Stimulated activated CD8-positive, alpha-beta memory T cell treated with anti-CD3 and anti-CD28 coated beads, Interleukin-15, amount 100 ng/mL, for 48 hours (primary cell): ENCODE measurements around the gene GRSF1.
"Not testable (repeated sequence)": the region's sequence is repeated elsewhere in the genome, so short reads cannot be mapped to it uniquely, and the experiment has no call there.

ENCODE experiments used
- DNase-seq, 2 donors: peaks; one replicate each; pipeline ENCODE4 v3.0.0-alpha.2; 2020; ENCODE audit warnings: low read depth in 2 of 2

Gene GRSF1

GRCh38 chr4:70836081-70836480, 3.6 kb downstream of the GRSF1 start:
- DNase-seq = no peak

- DNase-seq = no peak
Measured at GRCh38 chr4:70833675-70834074, 6.0 kb downstream of the GRSF1 start.

- DNase-seq = no peak
Measured at GRCh38 chr4:70831293-70831692, 8.4 kb downstream of the GRSF1 start.

DNA sequence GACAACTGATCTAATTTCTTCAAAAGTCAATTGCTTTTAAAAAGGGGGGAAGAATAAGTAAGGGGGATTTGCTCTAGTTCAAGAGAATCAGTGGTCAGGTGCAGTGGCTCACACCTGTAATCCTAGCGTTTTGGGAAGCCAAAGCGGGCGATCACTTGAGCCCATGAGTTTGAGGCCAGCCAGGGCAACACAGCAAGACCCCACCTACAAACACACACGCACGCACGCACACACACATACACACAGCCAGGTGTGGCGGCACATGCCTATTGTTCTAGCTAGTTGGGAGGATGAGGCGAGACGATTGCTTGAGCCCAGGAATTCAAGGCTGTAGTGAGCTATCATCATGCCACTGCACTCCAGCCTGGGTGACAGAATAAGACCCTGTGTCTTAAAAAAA, 9.6 kb downstream of the GRSF1 start:
- DNase-seq = no peak

DNA sequence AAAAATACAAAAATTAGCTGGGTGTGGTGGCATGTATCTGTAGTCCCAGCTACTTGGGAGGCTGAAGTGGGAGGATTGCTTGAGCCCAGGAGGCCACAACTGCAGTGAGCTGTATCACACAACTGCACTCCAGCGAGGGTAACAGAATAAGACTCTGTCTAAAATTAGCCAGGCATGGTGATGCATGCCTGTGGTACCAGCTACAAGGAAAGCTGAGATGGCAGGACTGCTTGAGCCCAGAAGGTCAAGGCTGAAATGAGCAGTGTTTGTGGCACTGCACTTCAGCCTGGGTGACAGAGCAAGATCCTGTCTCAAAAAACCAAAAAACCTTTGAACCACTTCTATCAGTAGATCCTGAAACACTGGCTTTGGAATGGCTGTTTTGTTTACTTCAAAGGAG, 10.2 kb downstream of the GRSF1 start:
- DNase-seq = no peak

- DNase-seq = no peak
Measured at GRCh38 chr4:70829015-70829414, 10.7 kb downstream of the GRSF1 start.

GRCh38 chr4:70818921-70819320, 20.8 kb downstream of the GRSF1 start:
- no peak for DNase-seq

DNA sequence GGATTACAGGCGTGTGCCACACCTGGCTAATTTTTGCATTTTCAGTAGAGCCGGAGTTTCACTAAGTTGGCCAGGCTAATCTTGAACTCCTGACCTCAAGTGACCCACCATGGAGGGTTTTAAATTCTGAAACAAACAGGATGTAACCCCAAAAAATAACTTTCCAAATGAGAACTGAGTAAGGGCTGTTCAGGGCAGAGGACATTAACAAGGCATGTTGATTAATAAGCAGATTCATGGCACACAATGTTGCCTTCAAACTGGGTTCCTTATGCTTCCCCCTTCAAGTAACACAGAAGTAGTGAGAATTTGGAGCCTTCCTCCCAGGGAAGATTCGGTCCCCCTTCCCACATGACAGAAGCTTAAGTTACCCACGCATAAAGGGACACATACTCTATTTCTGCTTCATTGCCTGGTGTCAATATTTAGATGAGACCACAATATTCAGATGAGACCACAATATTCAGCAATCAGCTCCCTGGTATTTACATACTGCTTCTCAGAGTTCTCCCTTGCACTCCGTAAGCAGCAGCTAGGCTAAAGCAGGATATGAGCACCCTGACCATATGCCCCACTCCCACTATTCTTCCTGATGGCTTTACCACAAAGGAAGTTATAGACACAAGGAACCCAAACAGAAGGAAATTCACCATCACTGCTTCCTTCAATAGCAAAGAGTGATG, 21.4 kb downstream of the GRSF1 start:
- no peak for DNase-seq

GRCh38 chr4:70816894-70817293, 22.8 kb downstream of the GRSF1 start:
- no peak for DNase-seq

DNA sequence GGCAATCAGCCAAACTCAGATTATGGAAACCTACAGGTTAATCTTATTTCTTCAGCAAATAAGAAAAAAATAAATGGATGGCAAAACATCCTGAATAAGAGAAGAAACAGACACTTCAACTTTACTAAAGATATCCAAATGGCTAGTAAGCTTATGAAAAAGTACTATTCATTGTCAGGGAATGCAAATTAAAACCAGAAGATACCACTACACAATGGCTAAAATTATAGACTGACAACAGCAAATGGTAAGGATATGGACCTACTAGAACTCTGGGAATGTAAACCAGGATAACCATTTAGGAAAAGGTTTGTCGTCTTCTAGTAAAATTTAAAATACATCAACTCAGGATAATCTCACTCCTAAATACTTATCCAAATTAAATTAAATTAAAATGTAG, 24.3 kb downstream of the GRSF1 start:
- DNase-seq = no peak

- DNase-seq = no peak
Measured at GRCh38 chr4:70808151-70808550, 31.5 kb downstream of the GRSF1 start.

GRCh38 chr4:70802928-70803580, 36.6 kb downstream of the GRSF1 start:
- DNase-seq = no peak

DNA sequence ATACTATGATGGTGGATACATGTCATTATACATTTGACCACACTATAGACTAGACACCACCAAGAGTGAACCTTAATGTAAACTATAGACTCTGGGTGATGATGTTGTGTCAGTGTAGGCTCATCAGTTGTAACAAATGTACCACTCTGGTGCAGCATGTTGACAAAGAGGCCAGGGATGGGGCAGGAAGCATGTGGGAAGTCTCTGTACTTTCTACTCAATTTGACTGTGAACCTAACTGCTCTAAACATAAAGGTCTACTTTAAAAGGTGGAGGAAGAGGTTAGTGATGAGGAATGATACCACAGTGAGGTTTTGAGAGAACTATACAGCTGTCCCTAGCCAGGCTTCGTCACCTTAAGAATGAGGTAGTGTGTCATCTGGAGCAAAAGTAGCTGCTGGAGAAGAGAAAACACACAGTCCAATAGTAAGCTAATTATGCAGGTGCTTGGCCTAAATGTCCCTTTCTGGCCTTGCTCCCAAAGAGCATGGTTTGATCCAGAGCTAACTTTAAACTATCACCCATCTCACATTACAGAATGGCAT, 38.4 kb downstream of the GRSF1 start:
- peak in 1 of 2 donors; percentile 2 for DNase-seq

GRCh38 chr4:70793626-70794025, 46.1 kb downstream of the GRSF1 start:
- no peak for DNase-seq

DNA sequence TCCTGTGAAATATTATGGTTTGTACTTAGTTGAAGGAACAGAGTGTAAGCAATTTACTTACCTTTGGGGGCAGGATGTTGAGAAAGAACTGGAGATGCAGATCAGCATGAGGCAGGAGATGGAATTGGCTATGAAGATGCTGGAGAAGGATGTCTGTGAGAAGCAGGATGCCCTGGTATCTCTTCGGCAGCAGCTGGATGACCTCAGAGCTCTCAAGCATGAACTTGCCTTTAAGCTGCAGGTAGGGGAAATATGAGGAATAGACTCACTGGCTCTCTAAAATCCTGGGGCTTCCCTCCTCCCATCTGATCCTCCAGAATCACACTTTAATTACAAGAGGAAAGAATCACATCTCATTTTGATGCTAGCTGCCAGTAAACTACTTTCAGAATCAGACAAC, 51.0 kb downstream of the GRSF1 start:
- no peak for DNase-seq

DNA sequence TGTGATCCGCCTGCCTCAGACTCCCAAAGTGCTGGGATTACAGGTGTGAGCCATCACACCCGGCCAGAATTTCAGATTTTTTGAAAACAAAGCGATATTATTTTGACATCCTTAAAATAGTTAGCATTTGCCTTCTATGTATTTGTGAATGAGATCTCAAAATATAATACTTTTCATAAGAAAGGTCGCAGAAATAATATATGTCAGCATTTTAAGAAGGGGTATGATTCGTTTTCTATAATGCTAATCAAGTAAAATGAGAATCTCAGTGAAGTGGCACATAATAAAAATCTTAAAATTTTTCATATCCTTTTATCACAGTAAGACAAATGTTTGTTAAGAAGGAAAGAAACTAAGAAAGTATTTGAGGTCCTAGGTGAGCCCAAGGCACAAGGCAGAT, 52.2 kb downstream of the GRSF1 start:
- DNase-seq = no peak

- no peak for DNase-seq
Measured at GRCh38 chr4:70783096-70783495, 56.6 kb downstream of the GRSF1 start.

GRCh38 chr4:70778888-70779422, 60.7 kb downstream of the GRSF1 start:
- no peak for DNase-seq

- DNase-seq = no peak
Measured at GRCh38 chr4:70772929-70773555, 66.6 kb downstream of the GRSF1 start.

- DNase-seq = not testable (repeated sequence)
Measured at GRCh38 chr4:70769396-70769795, 70.3 kb downstream of the GRSF1 start.

DNA sequence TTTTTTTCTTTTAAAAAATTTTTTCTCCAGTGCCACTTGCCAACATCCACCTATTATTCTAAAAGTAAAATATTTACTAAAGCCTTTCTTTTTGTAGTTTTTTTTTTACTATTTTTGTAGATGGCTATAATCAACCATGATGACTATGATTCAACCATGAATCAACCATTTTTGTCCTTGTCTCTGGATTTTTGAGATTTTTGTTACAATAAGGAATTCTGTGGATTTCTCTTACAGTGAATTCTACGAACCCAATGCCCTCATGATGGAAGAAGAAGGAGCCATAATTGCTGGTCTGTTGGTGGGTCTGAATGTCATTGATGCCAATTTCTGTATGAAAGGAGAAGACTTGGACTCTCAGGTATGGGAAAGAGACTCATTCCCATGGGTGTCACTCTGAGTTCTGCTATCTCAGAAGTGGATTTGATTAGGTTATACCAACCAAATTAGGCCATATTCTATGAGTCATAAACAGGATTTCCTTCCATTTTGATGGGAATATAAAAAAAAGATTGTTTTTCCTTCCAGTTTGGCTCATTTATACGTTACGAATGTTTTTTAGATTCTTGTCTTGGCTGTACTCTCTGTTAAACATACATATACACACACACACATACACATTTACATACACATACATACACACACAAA, 71.3 kb downstream of the GRSF1 start:
- no peak for DNase-seq
